ENCODE measurements around the gene HUS1. TPM values are rescaled to one million over a fixed set of nuclear protein-coding genes. Genes with fewer than 3 reads are reported as not detected.
A peak's percentile ranks its signal among the peaks of the same experiment; 100 is the strongest.

The HUS1 gene
- total and polyA plus RNA-seq, 2 of the 13 experiments (the other 11 are each of a cell fraction or from before 2014, with no cell fraction given), result 14.8 to 16.9 TPM

DNA sequence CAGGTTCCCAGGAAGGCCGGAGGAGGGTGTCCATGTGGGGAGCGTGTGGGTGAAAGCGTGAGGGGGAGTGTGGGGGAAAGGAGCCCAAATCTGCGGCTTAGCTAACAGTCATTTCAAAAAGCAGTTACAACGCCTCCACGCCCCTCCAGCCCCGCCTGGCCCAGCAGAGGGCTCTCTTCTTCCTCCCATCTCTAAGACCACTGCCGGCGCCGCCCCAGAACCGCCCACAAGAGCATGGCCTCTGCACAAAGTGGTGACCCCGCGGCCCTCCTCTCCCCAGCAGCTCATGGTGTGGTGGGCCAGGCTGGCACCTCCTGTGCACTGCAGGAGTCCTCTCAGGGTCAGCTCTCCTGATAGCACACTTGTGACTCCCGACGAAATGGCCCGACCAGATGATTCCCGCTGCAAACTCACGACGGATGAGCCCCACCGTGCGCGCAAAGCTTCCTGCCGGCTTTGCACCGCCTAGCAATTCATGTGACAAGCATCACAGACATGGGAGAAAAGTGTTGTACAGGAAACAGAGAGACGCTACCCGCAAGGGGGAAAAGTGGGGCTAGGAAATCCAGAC lies 12.4 kb upstream of the HUS1 start (continued):
- TF ChIP-seq, protein P1, sequence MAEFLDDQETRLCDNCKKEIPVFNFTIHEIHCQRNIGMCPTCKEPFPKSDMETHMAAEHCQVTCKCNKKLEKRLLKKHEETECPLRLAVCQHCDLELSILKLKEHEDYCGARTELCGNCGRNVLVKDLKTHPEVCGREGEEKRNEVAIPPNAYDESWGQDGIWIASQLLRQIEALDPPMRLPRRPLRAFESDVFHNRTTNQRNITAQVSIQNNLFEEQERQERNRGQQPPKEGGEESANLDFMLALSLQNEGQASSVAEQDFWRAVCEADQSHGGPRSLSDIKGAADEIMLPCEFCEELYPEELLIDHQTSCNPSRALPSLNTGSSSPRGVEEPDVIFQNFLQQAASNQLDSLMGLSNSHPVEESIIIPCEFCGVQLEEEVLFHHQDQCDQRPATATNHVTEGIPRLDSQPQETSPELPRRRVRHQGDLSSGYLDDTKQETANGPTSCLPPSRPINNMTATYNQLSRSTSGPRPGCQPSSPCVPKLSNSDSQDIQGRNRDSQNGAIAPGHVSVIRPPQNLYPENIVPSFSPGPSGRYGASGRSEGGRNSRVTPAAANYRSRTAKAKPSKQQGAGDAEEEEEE (CRISPR knock-in tag; IDR thresholded peaks at IDR 0.05; ENCODE audit: borderline replicate concordance), result no peak
- TF ChIP-seq SRSF4 (IDR thresholded peaks at IDR 0.05; ENCODE audit: low read depth, low read length, poor library complexity, severe bottlenecking) (no peak), ZBTB43 (CRISPR knock-in tag; conservative IDR thresholded peaks at IDR 0.05) (no peak), RAD21 (CRISPR knock-in tag; IDR thresholded peaks at IDR 0.05) (peak; percentile 79), ZBTB7A (CRISPR knock-in tag; IDR thresholded peaks at IDR 0.05) (no peak), EED (CRISPR knock-in tag; IDR thresholded peaks at IDR 0.05) (no peak), ZNF83 (CRISPR knock-in tag; IDR thresholded peaks at IDR 0.05; ENCODE audit: borderline replicate concordance) (no peak), FLYWCH1 (CRISPR knock-in tag; IDR thresholded peaks at IDR 0.05) (no peak), NFIC (IDR thresholded peaks at IDR 0.05; ENCODE audit: low read length) (no peak), PRDM10 (CRISPR knock-in tag; IDR thresholded peaks at IDR 0.05; ENCODE audit: low read depth) (no peak), TBX2 (CRISPR knock-in tag; IDR thresholded peaks at IDR 0.05; ENCODE audit: borderline replicate concordance) (peak; percentile 64; the same call in 1 of the 2 replicates), CHD4 (IDR thresholded peaks at IDR 0.05; ENCODE audit: borderline replicate concordance, low read length) (no peak), NFE2L1 (CRISPR knock-in tag; IDR thresholded peaks at IDR 0.05; ENCODE audit: borderline replicate concordance) (no peak), ZBTB44 (CRISPR knock-in tag; IDR thresholded peaks at IDR 0.05) (no peak)
- TF ChIP-seq, protein P2, sequence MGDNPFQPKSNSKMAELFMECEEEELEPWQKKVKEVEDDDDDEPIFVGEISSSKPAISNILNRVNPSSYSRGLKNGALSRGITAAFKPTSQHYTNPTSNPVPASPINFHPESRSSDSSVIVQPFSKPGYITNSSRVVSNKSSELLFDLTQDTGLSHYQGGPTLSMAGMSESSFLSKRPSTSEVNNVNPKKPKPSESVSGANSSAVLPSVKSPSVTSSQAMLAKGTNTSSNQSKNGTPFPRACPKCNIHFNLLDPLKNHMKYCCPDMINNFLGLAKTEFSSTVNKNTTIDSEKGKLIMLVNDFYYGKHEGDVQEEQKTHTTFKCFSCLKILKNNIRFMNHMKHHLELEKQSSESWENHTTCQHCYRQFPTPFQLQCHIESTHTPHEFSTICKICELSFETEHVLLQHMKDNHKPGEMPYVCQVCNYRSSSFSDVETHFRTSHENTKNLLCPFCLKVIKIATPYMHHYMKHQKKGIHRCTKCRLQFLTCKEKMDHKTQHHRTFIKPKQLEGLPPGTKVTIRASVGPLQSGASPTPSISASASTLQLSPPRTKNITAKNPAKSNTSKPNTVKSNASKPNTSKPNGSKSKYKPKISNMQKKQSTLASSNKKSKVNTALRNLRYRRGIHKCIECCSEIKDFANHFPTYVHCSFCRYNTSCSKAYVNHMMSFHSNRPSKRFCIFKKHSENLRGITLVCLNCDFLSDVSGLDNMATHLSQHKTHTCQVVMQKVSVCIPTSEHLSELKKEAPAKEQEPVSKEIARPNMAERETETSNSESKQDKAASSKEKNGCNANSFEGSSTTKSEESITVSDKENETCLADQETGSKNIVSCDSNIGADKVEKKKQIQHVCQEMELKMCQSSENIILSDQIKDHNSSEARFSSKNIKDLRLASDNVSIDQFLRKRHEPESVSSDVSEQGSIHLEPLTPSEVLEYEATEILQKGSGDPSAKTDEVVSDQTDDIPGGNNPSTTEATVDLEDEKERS (CRISPR knock-in tag; IDR thresholded peaks at IDR 0.05), result no peak
- TF ChIP-seq, protein P3, sequence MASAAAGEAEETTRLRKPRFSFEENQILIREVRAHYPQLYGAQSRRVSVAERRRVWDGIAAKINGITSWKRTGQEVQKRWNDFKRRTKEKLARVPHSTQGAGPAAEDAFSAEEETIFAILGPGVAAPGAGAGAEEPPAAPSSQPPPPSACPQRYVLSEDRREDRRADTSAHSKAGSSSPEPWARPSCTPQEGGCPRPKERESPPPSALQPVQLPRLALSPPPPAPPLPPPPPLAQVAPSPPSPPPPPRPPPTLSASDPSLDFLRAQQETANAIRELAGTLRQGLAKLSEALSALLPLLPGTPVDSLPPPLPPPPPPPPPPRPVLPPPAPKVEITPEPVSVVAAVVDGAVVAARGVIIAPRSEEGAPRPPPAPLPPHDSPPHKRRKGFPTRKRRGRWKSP (CRISPR knock-in tag; IDR thresholded peaks at IDR 0.05), result no peak
